Measurements from ENCODE around the gene FAM168B.

- no peak for TF ChIP-seq JUND (IDR thresholded peaks at IDR 0.05)
- TF ChIP-seq, protein P1, sequence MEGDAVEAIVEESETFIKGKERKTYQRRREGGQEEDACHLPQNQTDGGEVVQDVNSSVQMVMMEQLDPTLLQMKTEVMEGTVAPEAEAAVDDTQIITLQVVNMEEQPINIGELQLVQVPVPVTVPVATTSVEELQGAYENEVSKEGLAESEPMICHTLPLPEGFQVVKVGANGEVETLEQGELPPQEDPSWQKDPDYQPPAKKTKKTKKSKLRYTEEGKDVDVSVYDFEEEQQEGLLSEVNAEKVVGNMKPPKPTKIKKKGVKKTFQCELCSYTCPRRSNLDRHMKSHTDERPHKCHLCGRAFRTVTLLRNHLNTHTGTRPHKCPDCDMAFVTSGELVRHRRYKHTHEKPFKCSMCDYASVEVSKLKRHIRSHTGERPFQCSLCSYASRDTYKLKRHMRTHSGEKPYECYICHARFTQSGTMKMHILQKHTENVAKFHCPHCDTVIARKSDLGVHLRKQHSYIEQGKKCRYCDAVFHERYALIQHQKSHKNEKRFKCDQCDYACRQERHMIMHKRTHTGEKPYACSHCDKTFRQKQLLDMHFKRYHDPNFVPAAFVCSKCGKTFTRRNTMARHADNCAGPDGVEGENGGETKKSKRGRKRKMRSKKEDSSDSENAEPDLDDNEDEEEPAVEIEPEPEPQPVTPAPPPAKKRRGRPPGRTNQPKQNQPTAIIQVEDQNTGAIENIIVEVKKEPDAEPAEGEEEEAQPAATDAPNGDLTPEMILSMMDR (IDR thresholded peaks at IDR 0.05) = no peak
- TF ChIP-seq TAF1 (IDR thresholded peaks at IDR 0.05; ENCODE audit: borderline replicate concordance, low read depth, low read length) = no peak
- TF ChIP-seq MEF2A (IDR thresholded peaks at IDR 0.05; ENCODE audit: borderline replicate concordance, low read depth) = no peak
- no peak for TF ChIP-seq MAX (IDR thresholded peaks at IDR 0.05; ENCODE audit: low read depth)
- TF ChIP-seq MXI1 (IDR thresholded peaks at IDR 0.05; ENCODE audit: low read depth, low read length) = no peak
- TF ChIP-seq POLR2AphosphoS5 (IDR thresholded peaks at IDR 0.05; ENCODE audit: low read depth, low read length) = no peak
- no peak for TF ChIP-seq TEAD4 (IDR thresholded peaks at IDR 0.05; ENCODE audit: borderline replicate concordance, insufficient read depth)
- TF ChIP-seq RAD21 (IDR thresholded peaks at IDR 0.05; ENCODE audit: low read length) = no peak
- TF ChIP-seq FOXM1 (IDR thresholded peaks at IDR 0.05; ENCODE audit: low read depth) = no peak
- no peak for TF ChIP-seq SIN3A (IDR thresholded peaks at IDR 0.05; ENCODE audit: borderline replicate concordance, low read depth, low read length)
These were observed 34.9 kb downstream of the FAM168B start for GRCh38 chr2:131058214-131058843.

Measured in SK-N-SH (cell line).